ENCODE results near the gene FTH1.

The FTH1 gene

DNA sequence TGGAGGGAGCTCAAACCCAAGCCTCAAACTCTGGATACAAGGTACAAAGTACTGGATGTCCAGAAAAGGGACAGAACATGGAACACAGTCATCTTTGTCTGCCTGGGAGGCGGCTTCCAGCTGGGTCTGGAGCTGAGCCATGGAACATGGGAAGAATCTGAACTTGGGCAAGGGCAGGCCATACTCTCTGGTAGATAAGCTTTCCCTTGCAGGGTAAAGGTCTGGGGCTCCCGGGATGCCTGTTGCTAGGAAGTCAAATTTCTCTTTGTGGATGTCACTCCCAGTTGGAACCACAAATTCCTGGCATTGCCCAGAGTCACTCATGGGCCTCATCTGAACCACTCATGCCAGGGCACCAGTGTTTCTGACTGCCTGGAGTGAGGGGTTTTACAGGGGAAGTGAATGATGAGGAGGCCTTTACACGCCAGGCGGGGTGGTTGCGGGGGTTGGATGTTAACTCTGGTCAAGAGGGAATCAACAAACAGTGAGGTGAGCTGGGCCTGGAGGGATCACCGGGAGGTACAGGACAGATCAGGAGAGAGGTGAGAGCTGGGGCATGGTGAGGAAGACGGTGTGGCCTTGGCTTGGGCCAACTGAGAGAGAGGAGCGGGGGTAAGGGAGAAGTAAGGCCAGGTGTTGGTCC is 5.7 kb downstream of the FTH1 start:
- peaks cover 31% of the 10 kb centered on the region for H4K20me1 ChIP-seq (ENCODE audit: insufficient read depth, low read length, poor library complexity, severe bottlenecking)
- no peak overlapping the region for H3K4me3 ChIP-seq (ENCODE audit: low read length, poor library complexity, severe bottlenecking)
- peaks cover 31% of the 10 kb centered on the region for H3K79me2 ChIP-seq (ENCODE audit: insufficient read depth, low read length)
- H3K9me2 ChIP-seq (replicated peaks; ENCODE audit: low read depth, low read length) = no peaks in the 10 kb centered on the region
- no peak overlapping the region for H3K9ac ChIP-seq (ENCODE audit: low read depth, low read length, poor library complexity, severe bottlenecking)
- H3K4me2 ChIP-seq (ENCODE audit: low read depth, low read length, poor library complexity, severe bottlenecking) = no peak overlapping the region
- peaks cover 3% of the 10 kb centered on the region for H3K27me3 ChIP-seq (ENCODE audit: insufficient read depth, low read length, poor library complexity, severe bottlenecking)
- no peak overlapping the region for H2AFZ ChIP-seq (ENCODE audit: low read length)
- H3K9me3 ChIP-seq (ENCODE audit: insufficient read depth, low read depth, low read length) = no peaks in the 10 kb centered on the region
- peaks cover 21% of the 10 kb centered on the region; the same call in 1 of the 2 replicates for H3K36me3 ChIP-seq (ENCODE audit: insufficient read depth, low read length)
- TF ChIP-seq EZH2phosphoT487 (IDR thresholded peaks at IDR 0.05; ENCODE audit: borderline replicate concordance) = no peak
- TF ChIP-seq, protein P1, sequence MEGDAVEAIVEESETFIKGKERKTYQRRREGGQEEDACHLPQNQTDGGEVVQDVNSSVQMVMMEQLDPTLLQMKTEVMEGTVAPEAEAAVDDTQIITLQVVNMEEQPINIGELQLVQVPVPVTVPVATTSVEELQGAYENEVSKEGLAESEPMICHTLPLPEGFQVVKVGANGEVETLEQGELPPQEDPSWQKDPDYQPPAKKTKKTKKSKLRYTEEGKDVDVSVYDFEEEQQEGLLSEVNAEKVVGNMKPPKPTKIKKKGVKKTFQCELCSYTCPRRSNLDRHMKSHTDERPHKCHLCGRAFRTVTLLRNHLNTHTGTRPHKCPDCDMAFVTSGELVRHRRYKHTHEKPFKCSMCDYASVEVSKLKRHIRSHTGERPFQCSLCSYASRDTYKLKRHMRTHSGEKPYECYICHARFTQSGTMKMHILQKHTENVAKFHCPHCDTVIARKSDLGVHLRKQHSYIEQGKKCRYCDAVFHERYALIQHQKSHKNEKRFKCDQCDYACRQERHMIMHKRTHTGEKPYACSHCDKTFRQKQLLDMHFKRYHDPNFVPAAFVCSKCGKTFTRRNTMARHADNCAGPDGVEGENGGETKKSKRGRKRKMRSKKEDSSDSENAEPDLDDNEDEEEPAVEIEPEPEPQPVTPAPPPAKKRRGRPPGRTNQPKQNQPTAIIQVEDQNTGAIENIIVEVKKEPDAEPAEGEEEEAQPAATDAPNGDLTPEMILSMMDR (conservative IDR thresholded peaks at IDR 0.05; ENCODE audit: low read length) = no peak
- peaks cover 22% of the 10 kb centered on the region for H3K4me1 ChIP-seq (ENCODE audit: insufficient read depth, low read length, poor library complexity, severe bottlenecking)
- H3F3A ChIP-seq (ENCODE audit: low read depth) = peaks cover 5% of the 10 kb centered on the region; the same call in 1 of the 2 replicates

DNA sequence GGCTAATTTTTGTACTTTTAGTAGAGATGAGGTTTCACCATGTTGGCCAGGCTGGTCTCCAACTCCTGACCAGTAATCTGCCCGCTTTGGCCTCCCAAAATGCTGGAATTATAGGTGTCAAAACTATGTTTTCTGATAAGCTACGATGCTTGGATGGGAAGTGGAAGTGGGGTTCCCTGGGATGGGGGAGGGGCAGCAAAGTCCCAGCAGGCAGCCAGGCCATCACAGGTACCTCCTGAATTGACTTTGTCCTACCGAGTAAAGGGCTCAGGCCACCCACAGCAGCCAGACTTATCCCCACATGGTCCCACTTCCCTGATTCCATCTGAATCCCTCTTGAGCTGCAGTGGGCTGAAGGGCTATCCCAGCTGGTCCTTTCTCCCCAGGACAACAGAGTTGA is 6.9 kb downstream of the FTH1 start:
- Histone ChIP-seq H4K20me1 (ENCODE audit: insufficient read depth, low read length, poor library complexity, severe bottlenecking) (peaks cover 19% of the 10 kb centered on the region), H3K9me2 (replicated peaks; ENCODE audit: low read depth, low read length) (no peaks in the 10 kb centered on the region), H3K27me3 (ENCODE audit: insufficient read depth, low read length, poor library complexity, severe bottlenecking) (no peaks in the 10 kb centered on the region), H3K4me1 (ENCODE audit: insufficient read depth, low read length, poor library complexity, severe bottlenecking) (peaks cover 15% of the 10 kb centered on the region), H3K4me3 (ENCODE audit: low read length, poor library complexity, severe bottlenecking) (no peak overlapping the region), H3K36me3 (ENCODE audit: insufficient read depth, low read length) (peaks cover 19% of the 10 kb centered on the region; the same call in 1 of the 2 replicates), H3K9ac (ENCODE audit: low read depth, low read length, poor library complexity, severe bottlenecking) (no peak overlapping the region), H2AFZ (ENCODE audit: low read length) (no peak overlapping the region), H3F3A (ENCODE audit: low read depth) (peaks cover 5% of the 10 kb centered on the region; the same call in 1 of the 2 replicates), H3K4me2 (ENCODE audit: low read depth, low read length, poor library complexity, severe bottlenecking) (no peak overlapping the region), H3K79me2 (ENCODE audit: insufficient read depth, low read length) (peaks cover 19% of the 10 kb centered on the region), H3K9me3 (ENCODE audit: insufficient read depth, low read depth, low read length) (no peaks in the 10 kb centered on the region)
- TF ChIP-seq, protein P1 (conservative IDR thresholded peaks at IDR 0.05; ENCODE audit: low read length) = no peak
- no peak for TF ChIP-seq EZH2phosphoT487 (IDR thresholded peaks at IDR 0.05; ENCODE audit: borderline replicate concordance)

DNA sequence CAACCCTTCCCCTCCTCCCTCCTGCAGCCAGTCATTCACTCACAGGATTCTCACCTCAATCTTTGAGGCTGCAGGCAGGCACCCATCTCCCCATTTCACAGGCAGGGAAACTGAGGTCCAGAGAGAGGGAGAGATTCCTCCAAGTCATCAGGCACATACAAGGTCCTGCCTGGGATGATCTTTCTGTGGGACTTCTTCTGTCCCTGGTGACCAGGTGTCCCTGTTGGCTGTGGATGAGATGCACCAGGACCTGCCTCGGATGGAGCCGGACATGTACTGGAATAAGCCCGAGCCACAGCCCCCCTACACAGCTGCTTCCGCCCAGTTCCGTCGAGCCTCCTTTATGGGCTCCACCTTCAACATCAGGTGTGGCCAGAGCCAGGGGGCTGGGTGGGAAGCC is 7.8 kb downstream of the FTH1 start:
- no peak for TF ChIP-seq EZH2phosphoT487 (IDR thresholded peaks at IDR 0.05; ENCODE audit: borderline replicate concordance)
- TF ChIP-seq, protein P1 (conservative IDR thresholded peaks at IDR 0.05; ENCODE audit: low read length) = no peak
- peaks cover 11% of the 10 kb centered on the region for H4K20me1 ChIP-seq (ENCODE audit: insufficient read depth, low read length, poor library complexity, severe bottlenecking)
- H2AFZ ChIP-seq (ENCODE audit: low read length) = no peak overlapping the region
- H3K4me2 ChIP-seq (ENCODE audit: low read depth, low read length, poor library complexity, severe bottlenecking) = no peak overlapping the region
- no peaks in the 10 kb centered on the region for H3K9me2 ChIP-seq (replicated peaks; ENCODE audit: low read depth, low read length)
- H3K27me3 ChIP-seq (ENCODE audit: insufficient read depth, low read length, poor library complexity, severe bottlenecking) = no peaks in the 10 kb centered on the region
- H3K36me3 ChIP-seq (ENCODE audit: insufficient read depth, low read length) = peaks cover 10% of the 10 kb centered on the region; the same call in 1 of the 2 replicates
- H3K9ac ChIP-seq (ENCODE audit: low read depth, low read length, poor library complexity, severe bottlenecking) = no peak overlapping the region
- no peaks in the 10 kb centered on the region for H3K9me3 ChIP-seq (ENCODE audit: insufficient read depth, low read depth, low read length)
- peaks cover 10% of the 10 kb centered on the region for H3K79me2 ChIP-seq (ENCODE audit: insufficient read depth, low read length)
- H3K4me1 ChIP-seq (ENCODE audit: insufficient read depth, low read length, poor library complexity, severe bottlenecking) = peaks cover 8% of the 10 kb centered on the region
- H3K4me3 ChIP-seq (ENCODE audit: low read length, poor library complexity, severe bottlenecking) = no peak overlapping the region
- H3F3A ChIP-seq (ENCODE audit: low read depth) = peaks cover 5% of the 10 kb centered on the region; the same call in 1 of the 2 replicates

Measured in Loucy (cell line).